Measurements from ENCODE around the gene LRCOL1.

The LRCOL1 gene

DNA sequence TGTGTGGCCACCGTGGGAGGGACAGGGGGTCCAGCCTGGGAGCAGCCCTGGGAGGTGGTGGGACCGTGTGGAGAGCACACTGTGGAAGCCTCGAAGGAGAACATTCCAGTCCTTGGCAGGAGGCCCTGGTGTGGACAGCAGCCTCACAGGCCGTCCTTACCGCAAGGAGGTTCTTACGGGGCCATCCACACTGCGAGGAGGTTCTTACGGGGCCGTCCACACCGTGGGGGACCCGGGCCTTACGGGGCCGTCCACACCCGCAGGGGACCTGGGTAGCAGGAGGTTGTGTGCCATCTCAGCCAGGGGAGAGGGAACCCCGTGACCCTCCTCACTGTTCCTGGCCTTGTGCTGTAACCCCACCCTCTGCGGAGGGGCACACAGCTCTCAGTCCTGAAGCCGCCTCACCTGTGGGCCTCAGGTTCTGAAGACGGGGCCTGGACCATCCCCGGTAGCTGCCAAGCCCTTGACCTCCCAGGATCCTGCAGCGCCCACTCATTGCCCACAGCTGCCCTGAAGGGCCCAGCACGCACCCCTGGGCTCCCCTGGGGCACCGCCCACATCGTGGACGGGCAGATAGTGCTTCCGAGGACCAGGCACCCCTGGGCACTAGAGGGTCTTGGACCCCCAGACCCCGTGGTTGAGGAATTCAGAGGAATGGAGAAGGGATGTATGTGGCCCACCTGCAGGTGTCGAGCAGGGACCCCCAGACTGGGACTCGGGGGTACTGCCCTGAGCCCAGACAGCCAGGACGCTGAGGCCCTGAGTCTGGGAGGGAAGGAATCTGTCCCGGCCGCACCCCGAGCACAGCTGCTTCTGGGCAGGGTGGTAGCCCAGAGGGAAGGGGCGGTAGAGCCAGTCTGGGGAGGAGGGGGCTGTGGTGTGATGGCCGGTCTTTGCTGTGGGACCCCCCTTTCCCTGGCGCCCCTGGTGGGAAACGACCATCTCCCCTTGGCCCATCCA lies 37.3 kb downstream of the LRCOL1 start:
- DNase-seq: no peak
- intact Hi-C loops (cut with DNase I): no loop called here

GRCh38 chr12:132572106-132572505 lies 38.3 kb downstream of the LRCOL1 start:
- intact Hi-C loops (cut with DNase I): no loop called here
- DNase-seq: no peak

DNA sequence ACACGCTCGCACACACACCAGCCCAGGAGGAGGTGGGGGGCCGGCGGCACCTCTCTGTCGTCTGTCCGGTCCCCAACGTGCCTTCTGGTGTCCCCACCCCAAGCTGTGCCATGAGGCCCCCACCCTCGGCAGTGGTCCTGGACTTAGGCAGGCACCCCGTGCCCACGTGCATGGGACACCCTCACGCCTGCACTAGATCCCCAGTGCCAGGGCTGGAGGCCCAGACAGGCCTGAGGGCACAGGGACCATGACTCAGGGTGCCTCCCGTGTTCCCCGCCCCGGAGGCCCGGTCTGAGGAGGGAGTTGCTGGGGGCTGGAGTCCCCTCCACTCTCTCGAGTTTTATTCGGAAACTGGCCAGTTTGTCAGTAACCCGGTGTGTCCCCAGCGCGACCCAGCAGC lies 38.8 kb downstream of the LRCOL1 start:
- intact Hi-C loops (cut with DNase I): no loop called here
- no peak for DNase-seq

DNA sequence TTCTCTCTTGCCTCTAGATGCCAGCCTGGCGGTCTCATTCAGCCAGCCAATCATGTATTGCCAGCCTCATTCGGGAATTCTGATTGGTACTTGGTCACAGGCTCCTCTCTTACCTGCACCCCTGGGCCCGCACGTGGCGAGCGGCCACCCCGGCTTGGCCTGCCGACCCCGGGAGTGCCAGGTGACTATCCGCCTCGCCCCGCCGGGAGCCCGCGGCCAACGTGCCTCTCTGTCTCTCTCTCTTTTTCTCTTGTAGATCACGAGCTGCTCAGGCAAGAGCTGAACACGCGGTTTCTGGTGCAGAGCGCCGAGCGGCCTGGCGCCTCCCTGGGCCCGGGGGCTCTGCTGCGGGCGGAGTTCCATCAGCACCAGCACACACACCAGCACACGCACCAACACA lies 39.3 kb downstream of the LRCOL1 start:
- DNase-seq: no peak
- intact Hi-C loops (cut with DNase I): no loop called here

- intact Hi-C loops (cut with DNase I): no loop called here
- no peak for DNase-seq
Observed at GRCh38 chr12:132570635-132571034, 39.7 kb downstream of the LRCOL1 start.

GRCh38 chr12:132569856-132570480 lies 40.4 kb downstream of the LRCOL1 start:
- intact Hi-C loops (cut with DNase I): no loop called here

DNA sequence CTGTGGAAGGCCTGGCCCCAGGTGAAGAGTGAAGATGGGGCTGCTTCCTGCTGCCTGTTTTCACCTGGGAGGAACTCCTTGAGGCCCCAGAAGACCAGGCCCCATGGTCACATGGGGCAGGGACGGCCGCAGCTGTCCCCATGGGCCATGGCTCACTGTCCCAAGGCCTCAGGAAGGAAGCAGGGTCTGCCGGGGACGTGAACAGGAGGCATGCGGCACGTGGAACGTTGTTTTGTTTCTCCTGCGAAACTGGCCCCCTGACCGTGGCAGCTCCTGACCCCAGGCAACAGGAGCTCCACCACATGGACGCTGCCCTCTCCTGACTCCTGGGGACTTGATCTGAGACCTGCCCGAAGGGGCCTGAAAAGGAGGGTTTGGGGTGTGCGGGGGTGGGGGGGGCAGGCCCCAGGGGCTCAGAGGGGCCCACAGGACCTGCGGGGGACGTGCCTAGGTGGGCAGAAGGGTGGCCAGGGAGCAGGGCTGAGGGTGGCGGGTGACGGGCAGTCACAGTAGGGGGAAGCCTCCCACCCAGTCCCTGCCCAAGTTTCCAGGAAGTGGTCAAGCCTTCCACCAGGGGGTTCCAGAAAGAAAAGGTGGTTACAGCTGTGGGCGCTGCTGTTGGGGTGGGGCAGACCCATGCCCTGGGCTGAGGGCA lies 41.4 kb downstream of the LRCOL1 start:
- DNase-seq: no peak
- intact Hi-C loops (cut with DNase I): no loop called here

More at GRCh38 chr12:132569856-132570480, 40.4 kb downstream of the LRCOL1 start:
- DNase-seq: no peak

- DNase-seq: no peak
- intact Hi-C loops (cut with DNase I): no loop called here
Observed at GRCh38 chr12:132568301-132568700, 42.1 kb downstream of the LRCOL1 start.

DNA sequence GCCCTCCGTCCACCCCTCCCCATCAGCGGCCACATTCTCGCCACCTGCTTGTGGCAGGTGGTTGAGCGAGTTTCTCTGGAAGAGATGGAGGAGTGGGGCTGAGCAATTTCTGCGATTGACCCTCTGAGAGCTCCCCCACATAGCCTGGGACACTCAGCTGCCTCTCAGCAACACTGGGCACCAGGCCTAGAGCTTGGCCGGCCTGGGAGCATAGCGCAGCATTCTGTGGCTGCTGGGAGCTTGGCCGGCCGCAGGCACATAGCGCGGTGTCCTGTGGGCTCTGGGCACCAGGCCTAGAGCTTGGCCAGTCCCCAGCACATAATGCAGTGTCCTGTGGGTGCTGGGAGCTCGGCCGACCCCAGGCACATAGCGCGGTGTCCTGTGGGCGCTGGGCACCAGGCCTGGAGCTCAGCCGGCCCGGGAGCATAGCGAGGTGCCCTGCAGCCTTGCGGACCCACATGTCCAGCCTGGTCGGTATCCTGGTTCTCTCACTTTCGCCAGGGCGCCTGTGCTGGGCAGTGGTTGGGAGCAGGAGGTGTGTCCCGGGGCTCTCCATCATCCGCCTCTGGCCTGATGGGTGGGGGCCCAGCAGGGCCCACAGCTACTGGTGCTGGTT lies 43.8 kb downstream of the LRCOL1 start:
- intact Hi-C loops (cut with DNase I): no loop called here
- peak in 9 of 10 donors; percentile 27 to 94 (median 61) for DNase-seq

DNA sequence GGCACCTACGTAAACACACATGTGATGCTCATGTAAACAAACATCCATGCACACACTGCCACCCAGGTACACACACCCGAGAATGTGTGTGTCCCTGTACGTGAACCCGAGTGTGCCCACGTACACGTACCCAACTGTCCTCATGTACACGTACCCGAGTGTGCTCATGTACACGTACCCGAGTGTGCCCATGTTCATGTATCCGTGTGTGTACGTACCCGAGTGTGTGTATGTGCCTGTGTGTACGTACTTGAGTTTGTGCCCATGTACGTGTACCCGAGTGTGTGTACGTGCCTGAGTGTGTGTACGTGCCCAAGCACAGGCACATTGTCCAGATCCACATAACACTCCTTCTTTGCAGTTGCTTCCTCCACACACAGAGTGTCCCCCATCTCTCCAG lies 45.0 kb downstream of the LRCOL1 start:
- intact Hi-C loops (cut with DNase I): no loop called here
- no peak for DNase-seq

DNA sequence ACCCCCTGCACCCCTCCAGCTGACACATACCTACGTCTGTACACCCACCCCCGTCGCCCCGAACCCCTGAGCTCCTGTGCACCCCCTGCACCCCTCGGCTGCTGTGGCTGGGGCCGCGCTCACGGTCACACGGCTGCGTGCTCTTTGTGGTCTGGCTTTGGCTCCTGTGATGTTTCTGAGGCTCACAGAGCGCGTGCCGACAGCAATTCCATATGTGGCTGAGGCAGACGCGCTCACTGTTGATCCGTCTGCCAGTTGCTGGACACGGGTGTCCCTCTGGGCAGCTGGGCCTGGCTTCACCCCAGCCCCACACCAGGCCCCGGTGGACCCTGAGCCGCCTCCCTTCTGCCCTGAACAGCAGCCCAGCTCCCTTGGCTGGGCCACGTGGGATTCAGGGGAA lies 46.5 kb downstream of the LRCOL1 start:
- intact Hi-C loops (cut with DNase I): no loop called here
- DNase-seq: no peak

GRCh38 chr12:132562489-132563021 lies 47.8 kb downstream of the LRCOL1 start:
- intact Hi-C loops (cut with DNase I): no loop called here

GRCh38 chr12:132561427-132562156 lies 48.8 kb downstream of the LRCOL1 start:
- intact Hi-C loops (cut with DNase I): no loop called here
- peak in 2 of 10 donors; percentile 22 to 29 for DNase-seq

More at GRCh38 chr12:132562489-132563021, 47.8 kb downstream of the LRCOL1 start:
- DNase-seq: no peak

GRCh38 chr12:132560614-132561426 lies 49.6 kb downstream of the LRCOL1 start:
- intact Hi-C loops (cut with DNase I): no loop called here
- peak in 5 of 10 donors; percentile 37 to 50 (median 43) for DNase-seq

- DNase-seq: no peak
- intact Hi-C loops (cut with DNase I): no loop called here
Observed at GRCh38 chr12:132560364-132560613, 50.1 kb downstream of the LRCOL1 start.

GRCh38 chr12:132559652-132560363 lies 50.6 kb downstream of the LRCOL1 start:
- intact Hi-C loops (cut with DNase I): no loop called here
- DNase-seq: peak in 7 of 10 donors; percentile 24 to 91 (median 32)

- no peak for DNase-seq
- intact Hi-C loops (cut with DNase I): no loop called here
Observed at GRCh38 chr12:132558861-132559623, 51.3 kb downstream of the LRCOL1 start.
